D721Med (cell line): Measurements from ENCODE around the gene SLC34A2.

Experiments used
- DNase-seq: peaks from one replicate; pipeline ENCODE4 v3.0.0; 2011; ENCODE audit warnings: low spot score; ENCODE audit not compliant: insufficient read length
- FAIRE-seq: peaks from 2 replicates; lab custom pipeline; 2011; peaks lifted over from hg19 to GRCh38; lab: Jason Lieb, UNC
- TF ChIP-seq, protein P1 (sequence below): IDR thresholded peaks from 2 replicates; pipeline ENCODE4 v1.5.1; 2012; ENCODE audit warnings: mild to moderate bottlenecking, control low read depth; ENCODE audit not compliant: insufficient read depth; ENCODE audit errors: missing control alignments

Gene SLC34A2

DNA sequence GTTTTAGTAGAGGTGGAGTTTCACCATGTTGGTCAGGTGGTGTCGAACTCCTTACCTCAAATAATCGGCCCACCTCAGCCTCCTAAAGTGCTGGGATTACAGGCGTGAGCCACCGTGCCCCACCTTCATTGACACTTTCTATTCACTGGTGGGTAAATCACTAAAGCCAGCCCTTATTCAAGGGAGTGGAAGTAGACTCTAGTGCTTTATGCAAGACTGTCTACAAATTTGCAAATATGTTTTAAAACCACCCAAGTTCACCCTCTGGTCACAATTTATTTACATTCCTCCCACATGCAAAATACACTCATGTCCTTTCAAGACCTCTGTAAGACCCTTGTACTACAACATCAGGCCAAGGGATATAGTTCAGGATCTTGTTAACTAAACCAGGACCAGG lies 45.0 kb downstream of the SLC34A2 start:
- FAIRE-seq (no peak), DNase-seq (no peak)
- TF ChIP-seq, protein P1, sequence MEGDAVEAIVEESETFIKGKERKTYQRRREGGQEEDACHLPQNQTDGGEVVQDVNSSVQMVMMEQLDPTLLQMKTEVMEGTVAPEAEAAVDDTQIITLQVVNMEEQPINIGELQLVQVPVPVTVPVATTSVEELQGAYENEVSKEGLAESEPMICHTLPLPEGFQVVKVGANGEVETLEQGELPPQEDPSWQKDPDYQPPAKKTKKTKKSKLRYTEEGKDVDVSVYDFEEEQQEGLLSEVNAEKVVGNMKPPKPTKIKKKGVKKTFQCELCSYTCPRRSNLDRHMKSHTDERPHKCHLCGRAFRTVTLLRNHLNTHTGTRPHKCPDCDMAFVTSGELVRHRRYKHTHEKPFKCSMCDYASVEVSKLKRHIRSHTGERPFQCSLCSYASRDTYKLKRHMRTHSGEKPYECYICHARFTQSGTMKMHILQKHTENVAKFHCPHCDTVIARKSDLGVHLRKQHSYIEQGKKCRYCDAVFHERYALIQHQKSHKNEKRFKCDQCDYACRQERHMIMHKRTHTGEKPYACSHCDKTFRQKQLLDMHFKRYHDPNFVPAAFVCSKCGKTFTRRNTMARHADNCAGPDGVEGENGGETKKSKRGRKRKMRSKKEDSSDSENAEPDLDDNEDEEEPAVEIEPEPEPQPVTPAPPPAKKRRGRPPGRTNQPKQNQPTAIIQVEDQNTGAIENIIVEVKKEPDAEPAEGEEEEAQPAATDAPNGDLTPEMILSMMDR, result no peak

- TF ChIP-seq, protein P1, result no peak
- no peak for DNase-seq
- no peak for FAIRE-seq
These were observed 47.2 kb downstream of the SLC34A2 start for GRCh38 chr4:25702848-25703247.

GRCh38 chr4:25703731-25704388 lies 48.2 kb downstream of the SLC34A2 start:
- TF ChIP-seq, protein P1, result no peak
- FAIRE-seq (no peak), DNase-seq (no peak)

- FAIRE-seq, result no peak
- TF ChIP-seq, protein P1, result no peak
- DNase-seq, result no peak
These were observed 48.9 kb downstream of the SLC34A2 start for GRCh38 chr4:25704516-25704915.

GRCh38 chr4:25710637-25711036 lies 55.0 kb downstream of the SLC34A2 start:
- TF ChIP-seq, protein P1, result no peak
- no peak for FAIRE-seq
- no peak for DNase-seq

- FAIRE-seq, result no peak
- TF ChIP-seq, protein P1, result no peak
These were observed 57.0 kb downstream of the SLC34A2 start for GRCh38 chr4:25712611-25713010.

DNA sequence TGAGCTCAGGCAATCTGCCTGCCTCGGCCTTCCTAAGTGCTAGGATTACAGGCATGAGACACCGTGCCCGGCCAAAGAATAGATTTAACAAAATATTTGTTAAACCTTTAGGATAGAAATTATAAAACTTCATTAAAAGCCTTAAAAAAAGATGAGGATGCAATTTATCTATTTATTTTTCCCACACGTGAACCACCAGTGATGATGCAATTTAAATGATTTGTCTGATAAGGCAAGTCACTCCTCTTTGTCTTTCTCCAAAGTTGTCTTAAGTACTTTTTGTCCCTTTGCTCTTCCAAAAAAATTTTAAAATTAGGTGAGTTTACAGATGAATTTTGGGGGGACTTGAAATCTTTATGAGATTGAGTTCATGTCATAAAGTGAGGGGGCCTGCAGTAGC lies 58.2 kb downstream of the SLC34A2 start:
- TF ChIP-seq, protein P1, result no peak
- FAIRE-seq (no peak), DNase-seq (no peak)

More at GRCh38 chr4:25712611-25713010, 57.0 kb downstream of the SLC34A2 start:
- no peak for DNase-seq
